Osteocyte (in vitro differentiated cells): ENCODE data around the gene EFHD2. TPM values are rescaled to one million over a fixed set of nuclear protein-coding genes. Genes with fewer than 3 reads are reported as not detected.
"Not testable (repeated sequence)": the region's sequence is repeated elsewhere in the genome, so short reads cannot be mapped to it uniquely, and the experiment has no call there.

Source experiments
- DNase-seq: peaks from one replicate; pipeline ENCODE4 v3.0.0; 2021; ENCODE audit warnings: mixed read lengths; ENCODE audit not compliant: unreplicated experiment; ENCODE audit errors: extremely low spot score
- H3K27ac Mint-ChIP-seq: one replicate; pipeline ENCODE4 v1.8.0; 2021; ENCODE audit warnings: mild to moderate bottlenecking, mixed read lengths; ENCODE audit not compliant: unreplicated experiment
- H3K27me3 Mint-ChIP-seq: one replicate; pipeline ENCODE4 v1.8.0; 2021; ENCODE audit warnings: mixed read lengths; ENCODE audit not compliant: unreplicated experiment
- H3K36me3 Mint-ChIP-seq: one replicate; pipeline ENCODE4 v1.8.0; 2021; ENCODE audit warnings: mixed read lengths; ENCODE audit not compliant: unreplicated experiment
- H3K4me1 Mint-ChIP-seq: one replicate; pipeline ENCODE4 v1.8.0; 2021; ENCODE audit warnings: mixed read lengths; ENCODE audit not compliant: unreplicated experiment
- H3K4me3 Mint-ChIP-seq: one replicate; pipeline ENCODE4 v1.8.0; 2021; ENCODE audit warnings: mild to moderate bottlenecking, moderate library complexity, mixed read lengths; ENCODE audit not compliant: unreplicated experiment
- H3K9me3 Mint-ChIP-seq: one replicate; pipeline ENCODE4 v1.8.0; 2021; ENCODE audit warnings: mixed read lengths; ENCODE audit not compliant: unreplicated experiment
- CTCF ChIP-seq: fragments of 200-600 bp; sonication (generic); IDR thresholded peaks from 2 replicates; pipeline ENCODE4 v1.5.0; 2021; ENCODE audit warnings: antibody characterized with exemption, mild to moderate bottlenecking, moderate library complexity
- total RNA-seq: library from RNA; stranded (reverse); gene quantifications from 2 replicates; pipeline ENCODE4 v1.2.1, GENCODE V29; 2021

EFHD2 gene
- total RNA-seq, 1 donor from 2014 or later, result 20.3 TPM

GRCh38 chr1:15433471-15433870 is 23.8 kb downstream of the EFHD2 start:
- DNase-seq, result no peak
- Mint-ChIP-seq H3K4me1 (peaks cover 5% of the 10 kb centered on the region), H3K27me3 (no peaks in the 10 kb centered on the region), H3K9me3 (no peaks in the 10 kb centered on the region), H3K36me3 (no peaks in the 10 kb centered on the region), H3K4me3 (no peak overlapping the region), H3K27ac (no peak overlapping the region)
- TF ChIP-seq CTCF, result no peak

GRCh38 chr1:15434739-15435138 is 25.1 kb downstream of the EFHD2 start:
- not testable (repeated sequence) for H3K4me3 Mint-ChIP-seq, H3K27ac Mint-ChIP-seq, H3K9me3 Mint-ChIP-seq, H3K4me1 Mint-ChIP-seq, DNase-seq, H3K27me3 Mint-ChIP-seq, H3K36me3 Mint-ChIP-seq

- no peaks in the 10 kb centered on the region for H3K9me3 Mint-ChIP-seq
- no peaks in the 10 kb centered on the region for H3K36me3 Mint-ChIP-seq
- H3K4me1 Mint-ChIP-seq, result peaks cover 5% of the 10 kb centered on the region
- TF ChIP-seq CTCF, result no peak
- H3K27me3 Mint-ChIP-seq, result no peaks in the 10 kb centered on the region
- no peak overlapping the region for H3K4me3 Mint-ChIP-seq
- H3K27ac Mint-ChIP-seq, result no peak overlapping the region
- no peak for DNase-seq
These were observed 25.8 kb downstream of the EFHD2 start for GRCh38 chr1:15435239-15436077.

GRCh38 chr1:15436881-15437442 is 27.3 kb downstream of the EFHD2 start:
- DNase-seq, result no peak
- Mint-ChIP-seq H3K4me1 (peaks cover 5% of the 10 kb centered on the region), H3K9me3 (no peaks in the 10 kb centered on the region), H3K4me3 (no peak overlapping the region), H3K27me3 (no peaks in the 10 kb centered on the region), H3K27ac (no peak overlapping the region), H3K36me3 (no peaks in the 10 kb centered on the region)
- TF ChIP-seq CTCF, result no peak

- no peaks in the 10 kb centered on the region for H3K27me3 Mint-ChIP-seq
- no peak overlapping the region for H3K27ac Mint-ChIP-seq
- H3K4me3 Mint-ChIP-seq, result no peak overlapping the region
- no peaks in the 10 kb centered on the region for H3K4me1 Mint-ChIP-seq
- TF ChIP-seq CTCF, result no peak
- DNase-seq, result no peak
- H3K36me3 Mint-ChIP-seq, result no peaks in the 10 kb centered on the region
- H3K9me3 Mint-ChIP-seq, result no peaks in the 10 kb centered on the region
These were observed 29.6 kb downstream of the EFHD2 start for GRCh38 chr1:15439325-15439724.
